ENCODE data around the gene BICC1.
A peak's percentile ranks its signal among the peaks of the same experiment; 100 is the strongest.
"Not testable (repeated sequence)": the region's sequence is repeated elsewhere in the genome, so short reads cannot be mapped to it uniquely, and the experiment has no call there.

Gene BICC1

DNA sequence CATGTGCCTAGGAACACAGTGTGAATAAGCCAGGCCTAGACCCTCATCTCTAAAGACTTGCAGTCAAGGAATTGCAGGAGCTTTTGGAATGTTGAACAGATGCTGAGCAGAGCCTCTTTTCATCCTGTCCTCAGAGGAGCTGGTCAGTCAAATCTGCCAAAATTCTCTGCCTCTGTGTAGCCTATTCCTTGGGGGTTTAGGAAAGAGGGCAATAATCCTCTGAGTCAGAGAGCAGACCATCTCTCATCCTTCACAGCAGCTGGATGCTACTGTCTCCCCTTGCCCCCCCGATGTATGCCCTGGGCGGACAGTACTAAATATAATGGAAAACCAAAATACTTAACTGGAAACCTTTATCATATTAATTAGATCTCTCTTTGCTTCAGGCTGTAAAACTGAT, 52.6 kb downstream of the BICC1 start:
- DNase-seq: no peak

DNA sequence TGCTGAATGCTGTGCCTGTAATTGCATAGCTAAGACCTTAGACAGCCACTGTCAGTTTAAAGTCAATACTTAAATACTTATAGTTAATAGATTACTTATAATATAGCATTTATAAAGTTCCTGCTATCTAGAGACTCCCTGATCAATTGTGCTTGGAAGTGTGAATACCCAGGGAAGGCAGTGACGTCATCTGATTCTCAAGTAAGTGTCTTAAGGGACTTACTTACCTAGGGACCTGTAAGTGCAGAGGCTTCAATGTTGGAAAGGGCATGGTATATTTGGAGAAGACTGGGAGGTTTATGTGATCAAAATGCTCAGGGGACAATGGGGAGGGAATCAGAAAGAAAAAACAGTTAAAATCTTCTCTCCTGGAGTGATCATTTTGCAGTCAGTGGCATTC, 55.0 kb downstream of the BICC1 start:
- DNase-seq: no peak

DNA sequence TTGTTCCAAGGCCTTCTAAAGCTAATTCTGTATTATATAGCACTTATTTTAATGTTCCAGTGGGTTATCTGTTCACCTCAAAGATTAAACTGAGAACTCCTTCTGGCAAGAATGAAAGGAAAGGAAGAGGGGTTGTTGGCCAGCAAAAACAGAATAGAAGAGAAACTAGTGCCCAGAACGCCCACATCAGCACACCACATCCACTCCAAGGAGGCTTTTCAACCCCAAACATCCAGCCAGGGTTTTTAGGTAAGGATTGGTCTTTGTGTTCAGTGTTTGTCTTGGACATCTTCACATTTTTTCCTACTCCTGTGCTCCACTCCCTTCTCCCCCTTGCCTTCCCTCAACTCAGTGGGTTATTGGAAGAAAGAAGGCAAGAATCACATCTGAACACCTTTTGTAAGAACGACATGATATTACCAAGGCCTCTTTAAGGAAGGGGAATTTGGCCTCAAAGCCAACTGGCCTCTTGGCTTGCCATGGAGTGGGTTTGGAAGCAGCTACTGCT, 55.8 kb downstream of the BICC1 start:
- no peak for DNase-seq

DNA sequence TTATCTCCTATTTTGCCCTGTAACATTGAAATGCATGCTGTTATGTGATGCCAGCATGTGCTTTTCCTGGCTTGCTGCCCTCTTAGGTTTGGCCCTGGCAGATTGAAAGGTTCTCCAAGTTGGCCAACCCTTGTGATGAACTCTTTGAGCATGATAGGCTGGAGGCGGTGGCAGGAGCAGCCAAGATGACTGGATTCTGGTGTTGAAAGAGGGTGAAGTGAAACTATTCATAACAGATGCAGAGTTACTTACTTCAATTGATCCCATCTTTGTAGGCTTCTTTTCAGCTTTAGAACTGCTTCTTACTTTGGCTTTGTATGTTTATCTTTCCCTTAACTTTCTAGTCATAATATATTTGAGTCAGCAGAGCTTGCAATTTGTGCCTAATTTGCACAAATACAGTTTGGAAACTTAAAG, 57.6 kb downstream of the BICC1 start:
- DNase-seq: no peak

DNA sequence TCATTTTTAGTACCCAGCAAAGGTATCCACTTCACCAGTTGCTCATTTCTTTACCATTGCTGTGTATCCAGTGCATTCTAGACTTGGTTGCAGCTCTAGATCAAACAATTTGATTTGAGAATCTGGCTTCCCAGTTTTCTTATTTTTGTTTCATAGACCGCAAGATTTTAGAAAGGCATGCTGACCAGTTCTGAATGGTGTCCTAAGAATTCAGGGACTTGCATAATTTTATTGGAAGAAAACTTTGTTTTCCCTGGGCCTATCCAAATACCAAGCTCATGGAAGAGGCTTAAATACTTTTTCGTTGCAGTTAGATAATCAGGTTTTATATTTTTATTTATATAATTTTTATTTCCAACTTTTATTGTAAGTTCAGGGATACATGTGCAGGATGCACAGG, 58.3 kb downstream of the BICC1 start:
- no peak for DNase-seq

DNA sequence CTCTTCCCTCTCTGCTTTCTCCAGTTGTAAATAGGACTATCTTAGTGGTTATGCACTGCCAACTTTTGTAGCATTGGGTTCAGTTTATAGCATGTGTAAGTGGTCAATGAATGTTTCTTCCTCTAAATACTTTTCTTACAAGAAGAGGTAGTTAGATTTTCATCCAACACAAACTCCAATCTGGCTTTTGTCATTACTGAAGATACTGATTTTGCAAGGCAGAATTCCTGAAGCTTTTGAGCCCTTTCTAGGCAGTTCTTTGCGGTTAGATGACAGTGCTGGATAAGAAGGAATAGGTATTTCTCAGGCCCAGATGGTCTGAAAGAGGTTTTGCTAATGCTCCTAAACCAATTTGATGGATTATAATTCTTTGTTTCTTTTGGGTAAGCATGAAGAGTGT, 60.5 kb downstream of the BICC1 start:
- DNase-seq: no peak

DNA sequence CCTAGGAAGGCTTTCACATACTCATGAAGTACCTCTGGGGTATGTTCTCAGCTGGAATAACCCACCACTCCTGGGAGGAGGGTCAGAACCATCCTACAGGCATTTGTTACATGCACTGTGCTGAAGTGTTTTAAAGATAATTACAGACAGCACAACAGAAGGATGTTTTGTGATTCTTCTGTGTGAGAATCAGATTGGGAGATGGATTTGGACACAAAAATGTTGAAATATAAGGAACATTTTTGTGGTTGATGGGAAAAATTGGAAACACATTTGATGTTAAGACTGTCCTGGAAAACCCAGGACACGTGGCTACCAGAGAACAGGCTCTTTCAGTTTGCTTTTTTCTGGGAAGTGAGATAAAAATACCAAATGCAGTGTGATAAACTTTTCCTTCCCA, 61.4 kb downstream of the BICC1 start:
- DNase-seq: no peak

DNA sequence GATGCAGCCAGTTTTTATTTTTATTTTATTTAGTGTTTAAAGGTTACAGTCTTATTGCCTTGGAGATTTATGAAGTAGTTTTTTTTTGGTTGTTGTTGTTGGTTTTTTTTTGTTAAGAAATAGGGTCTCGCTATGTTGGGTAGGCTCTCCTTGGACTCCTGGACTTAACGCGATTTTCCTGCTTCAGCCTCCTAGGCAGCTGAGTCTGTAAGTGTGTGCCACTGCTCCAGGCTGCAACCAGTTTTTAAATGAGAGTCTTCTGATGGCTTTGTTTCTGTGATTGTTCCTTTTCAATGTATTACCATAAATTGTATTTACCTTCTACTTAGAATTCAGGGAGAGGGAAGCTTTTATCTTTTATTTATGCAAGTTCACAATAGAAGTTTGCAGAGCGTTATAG, 62.8 kb downstream of the BICC1 start:
- no peak for DNase-seq

DNA sequence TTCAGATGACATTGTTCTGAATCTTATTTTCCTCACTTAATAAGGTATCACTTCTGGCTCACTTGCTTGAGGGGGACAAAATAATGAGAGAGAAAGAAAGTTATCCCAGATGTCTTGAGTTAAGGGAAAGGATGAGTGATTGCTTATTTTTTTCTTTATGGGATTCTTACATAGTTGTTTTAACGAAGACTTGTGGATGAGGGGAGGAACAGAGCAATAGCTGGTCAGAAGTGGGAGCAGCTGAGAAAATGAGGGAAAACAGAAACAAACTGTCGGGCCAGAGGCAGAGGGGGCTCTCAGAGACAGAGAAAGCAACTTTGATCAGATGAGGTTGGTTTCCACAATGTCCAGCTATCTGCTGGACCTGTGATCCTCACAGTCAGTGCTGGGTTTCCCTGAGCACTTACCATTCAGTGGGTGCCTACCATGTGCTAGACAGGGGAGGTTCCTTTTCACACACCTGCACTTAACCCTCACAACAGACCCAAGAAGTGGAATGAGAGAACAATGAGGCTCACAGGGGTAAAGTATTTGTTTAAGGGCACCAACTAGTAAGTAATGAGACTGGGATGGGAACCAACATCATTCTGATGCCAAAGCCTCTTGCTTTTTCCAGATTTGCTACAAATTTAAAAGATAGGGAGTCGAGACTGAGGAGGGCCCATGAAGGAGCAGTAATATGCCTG, 64.2 kb downstream of the BICC1 start:
- no peak for DNase-seq

DNA sequence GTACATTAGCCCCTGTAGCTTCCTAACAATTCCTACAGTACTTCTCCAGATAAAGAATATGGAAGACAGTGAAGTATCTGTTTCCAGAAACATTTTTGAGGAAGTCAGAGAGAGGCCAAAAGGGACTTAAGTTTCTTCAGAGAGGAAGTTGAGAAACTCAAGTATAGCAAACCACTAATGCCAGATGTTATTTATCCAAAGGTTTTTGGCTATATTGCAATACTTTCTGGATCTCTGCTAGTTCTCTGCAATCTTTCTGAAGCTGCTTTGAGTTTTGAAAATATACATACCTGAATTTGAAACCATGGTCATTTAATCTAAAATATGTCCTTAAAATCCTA, 64.7 kb downstream of the BICC1 start:
- peak; percentile 73 for DNase-seq

DNA sequence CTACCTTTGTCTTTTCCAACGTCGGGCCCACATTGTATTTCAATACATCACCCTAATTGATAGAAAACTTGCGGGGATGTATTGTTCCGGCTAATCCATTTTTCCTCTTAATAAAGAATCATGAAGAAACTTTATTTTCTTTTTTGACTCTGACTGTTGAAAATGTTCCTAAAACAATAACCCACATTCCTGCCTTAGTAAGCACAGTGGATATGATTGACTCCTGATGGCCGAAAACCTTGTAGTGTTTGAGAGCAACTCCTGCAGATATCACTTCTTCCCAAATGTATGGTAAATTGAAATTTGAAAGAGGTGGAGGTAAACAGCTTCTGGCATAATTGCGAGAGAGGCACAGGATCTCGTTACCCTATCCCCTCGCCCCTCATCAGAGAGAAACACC, 65.7 kb downstream of the BICC1 start:
- DNase-seq: no peak

DNA sequence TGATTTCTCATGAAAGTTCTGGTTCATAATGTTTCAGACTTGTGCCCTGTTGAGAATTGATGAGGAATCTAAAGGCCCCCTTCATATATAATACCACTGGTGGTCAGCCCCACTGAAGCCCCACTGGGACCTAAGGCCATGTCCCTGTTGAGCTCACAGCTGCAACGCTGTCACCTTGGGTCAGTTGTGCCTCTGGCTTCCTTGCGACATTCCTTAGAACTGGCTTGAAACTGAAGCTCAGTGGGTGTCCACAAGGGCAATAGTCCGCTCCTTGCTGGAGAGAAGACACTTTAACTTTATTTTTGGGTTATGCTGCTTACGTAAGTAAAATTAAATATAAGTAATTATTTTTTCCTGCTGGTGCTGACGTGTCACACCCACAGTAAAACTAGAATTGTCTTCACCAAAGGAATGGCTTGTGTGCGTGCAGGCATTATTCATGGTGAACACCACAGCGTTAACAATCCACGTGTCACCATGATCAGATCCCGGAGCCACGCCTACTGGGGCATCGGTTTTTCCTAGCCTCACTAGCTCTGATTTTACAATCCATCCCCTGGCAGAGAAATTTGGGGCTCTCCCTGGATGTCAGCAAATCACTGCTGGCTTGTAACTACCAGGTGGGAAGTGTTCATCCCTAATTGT, 66.5 kb downstream of the BICC1 start:
- no peak for DNase-seq

DNA sequence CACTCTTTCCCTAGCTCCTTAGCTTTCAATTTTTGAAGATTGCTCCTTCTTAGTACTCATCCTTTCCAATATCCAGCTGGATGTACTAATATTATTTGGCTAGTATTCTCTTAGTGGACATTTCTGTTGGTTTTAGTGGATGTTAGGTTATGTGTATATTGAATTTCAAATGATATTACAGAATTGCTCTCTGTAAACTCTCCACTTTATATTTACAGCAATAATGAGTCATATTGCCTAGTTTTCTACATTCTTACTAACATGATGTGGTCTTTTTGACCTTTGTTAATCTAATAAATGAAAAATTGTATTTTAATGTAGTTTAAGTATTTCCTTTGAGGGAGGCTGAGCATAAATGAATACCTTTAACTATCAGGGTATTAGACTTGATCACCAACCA, 69.4 kb downstream of the BICC1 start:
- DNase-seq: no peak

DNA sequence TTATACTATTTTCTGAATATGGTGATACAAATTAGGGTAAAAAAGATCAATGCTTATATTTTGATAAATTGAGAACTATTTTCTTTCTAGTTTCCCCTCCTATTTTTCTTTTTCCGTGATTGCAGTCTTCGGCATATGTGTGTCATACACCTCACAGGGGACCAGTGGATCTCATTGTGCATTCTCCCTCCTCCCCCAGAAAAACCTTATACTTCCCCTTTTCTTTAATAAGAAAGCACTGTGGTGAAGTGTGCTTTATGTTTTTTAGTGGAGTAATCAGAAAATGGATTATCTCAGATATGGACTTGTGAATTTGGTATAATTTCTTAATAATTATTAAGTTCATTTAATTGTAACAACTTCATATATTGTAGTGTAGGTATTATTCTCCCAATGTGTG, 72.8 kb downstream of the BICC1 start:
- no peak for DNase-seq

DNA sequence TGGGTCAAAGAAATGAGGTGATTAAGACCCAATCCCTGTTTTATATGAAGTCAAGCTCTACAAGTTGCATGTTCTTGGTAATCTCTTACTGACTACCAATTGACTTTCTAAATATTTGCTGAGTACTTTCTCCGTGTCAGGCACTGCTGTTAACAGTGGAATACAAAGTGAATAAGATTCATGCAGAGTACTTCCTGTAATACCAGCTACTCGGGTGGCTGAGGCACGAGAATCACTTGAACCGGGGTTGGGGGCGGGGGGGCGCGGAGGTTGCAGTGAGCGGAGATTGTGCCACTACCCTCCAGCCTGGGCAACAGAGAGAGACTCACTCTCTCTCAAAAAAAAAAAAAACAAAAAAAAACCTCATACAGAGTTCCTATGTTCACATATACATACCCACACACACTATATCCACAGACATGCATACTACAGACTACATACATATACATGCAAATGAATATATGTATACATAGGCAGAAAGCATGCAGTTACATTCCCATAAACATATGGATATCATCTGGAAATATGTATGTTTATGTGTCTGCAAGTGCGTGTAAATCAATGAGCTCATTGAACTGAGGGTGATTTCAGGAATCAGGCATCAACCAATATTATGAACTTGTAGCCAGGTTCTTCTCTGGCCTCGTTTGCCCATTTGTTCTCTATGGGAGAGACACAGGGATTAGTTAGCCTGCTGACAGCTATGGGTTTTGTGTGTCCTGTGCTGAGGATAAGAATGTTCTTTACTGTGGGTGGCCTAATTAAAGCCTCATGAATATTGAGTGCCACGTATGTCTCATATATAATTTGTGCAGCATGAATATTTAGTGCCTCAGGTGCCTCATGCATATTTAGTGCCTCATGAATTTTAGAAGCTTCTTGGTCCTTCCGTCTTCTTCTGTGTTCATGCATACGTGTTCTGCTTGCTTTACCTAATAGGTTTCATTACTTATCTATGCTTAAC, 73.9 kb downstream of the BICC1 start:
- DNase-seq: no peak

DNA sequence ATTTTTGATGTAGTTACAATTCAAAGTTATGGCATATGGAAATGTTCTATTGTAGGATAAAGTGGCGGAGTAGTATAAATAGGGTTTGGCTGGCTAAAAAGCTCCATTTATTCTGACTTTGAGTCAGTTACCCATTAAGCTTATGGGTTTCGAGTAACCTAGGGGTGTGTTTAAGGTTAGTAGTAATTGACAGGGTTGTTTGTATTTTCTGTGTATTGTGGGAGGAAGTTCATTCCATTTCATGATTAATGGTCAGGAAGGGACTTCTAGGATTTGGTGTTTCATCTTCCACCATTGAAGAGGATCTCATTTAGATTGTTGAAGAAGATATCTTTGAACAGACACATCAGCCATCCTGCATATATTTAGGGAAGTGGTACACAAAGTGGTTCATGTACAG, 75.0 kb downstream of the BICC1 start:
- peak; percentile 49 for DNase-seq

DNA sequence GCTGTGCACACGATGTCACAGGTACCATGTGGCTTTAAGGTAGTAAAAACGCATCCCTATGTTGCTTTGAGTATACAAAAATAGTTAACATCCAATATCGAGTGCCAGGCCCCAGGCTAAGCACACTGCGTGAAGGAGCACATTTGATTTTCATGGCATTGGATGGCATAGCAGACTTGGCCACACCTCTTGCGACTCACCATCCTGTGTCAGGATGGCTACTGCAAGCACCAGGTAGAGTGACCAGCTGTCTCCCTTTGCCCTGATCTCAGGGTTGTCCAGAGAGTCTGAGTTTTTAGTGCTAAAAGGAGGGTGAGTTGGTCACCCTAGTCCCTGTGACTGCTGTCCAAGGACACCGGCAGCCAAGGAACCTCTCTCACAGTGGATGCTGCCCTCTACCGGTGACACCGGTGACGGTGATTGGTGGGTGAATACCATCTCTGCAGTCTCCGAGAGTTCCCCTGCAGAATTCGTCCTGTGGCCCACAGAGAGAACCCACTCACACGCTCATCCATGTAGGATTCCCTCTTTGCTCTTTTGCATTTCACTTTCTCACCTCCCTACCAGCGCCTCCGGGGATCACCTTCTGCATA, 76.1 kb downstream of the BICC1 start:
- DNase-seq: no peak

DNA sequence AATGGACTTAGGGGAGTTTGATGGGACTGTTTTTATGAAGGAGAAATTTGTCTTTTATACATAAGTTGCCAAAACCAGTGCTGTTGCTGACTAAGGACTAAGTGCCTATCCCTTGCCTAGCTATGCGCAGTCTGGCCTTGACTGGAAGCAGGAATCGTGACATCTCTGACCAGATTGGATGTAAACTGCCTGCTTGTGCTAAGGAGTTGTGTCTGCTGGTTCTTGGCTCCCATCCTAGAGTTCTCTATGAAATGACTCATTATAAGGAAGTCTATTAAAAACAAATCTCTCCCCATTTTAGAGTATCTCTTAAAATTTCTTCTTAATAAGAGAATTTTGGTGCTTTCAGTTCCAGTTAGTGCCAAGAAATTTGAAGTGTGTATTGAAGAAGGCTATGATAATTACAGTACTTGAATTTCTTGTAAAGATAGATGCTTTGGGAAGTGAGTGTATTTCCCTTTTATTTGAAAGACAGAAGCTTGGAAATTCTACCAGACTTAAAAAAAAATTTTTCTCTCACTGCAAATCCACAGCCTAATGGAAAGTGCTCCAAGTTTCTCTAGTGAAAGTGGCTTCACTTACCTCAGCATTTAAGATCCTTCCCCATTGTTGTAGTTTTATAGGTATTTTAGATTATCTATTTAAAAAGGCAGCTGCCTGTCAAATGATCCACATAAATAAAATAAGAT, 77.6 kb downstream of the BICC1 start:
- DNase-seq: peak; percentile 93

DNA sequence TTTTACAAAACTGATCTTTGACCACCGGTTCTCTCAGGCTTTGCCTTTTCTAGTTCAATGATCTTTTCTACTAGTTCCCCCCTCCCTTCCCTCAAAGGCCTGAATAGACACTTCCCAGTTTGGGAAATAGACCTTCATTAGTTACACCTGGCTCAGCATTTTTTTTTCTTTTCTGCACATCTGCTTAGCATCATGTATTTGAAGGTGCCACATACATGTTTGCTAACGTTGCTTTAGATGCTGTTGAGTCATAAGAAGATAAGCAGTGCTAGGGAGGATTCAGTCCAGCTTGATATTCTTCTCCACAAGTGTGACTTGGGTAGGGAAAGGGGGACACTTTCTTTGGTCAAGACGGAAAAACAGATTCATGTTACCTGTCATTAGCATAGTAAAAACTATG, 78.3 kb downstream of the BICC1 start:
- no peak for DNase-seq

DNA sequence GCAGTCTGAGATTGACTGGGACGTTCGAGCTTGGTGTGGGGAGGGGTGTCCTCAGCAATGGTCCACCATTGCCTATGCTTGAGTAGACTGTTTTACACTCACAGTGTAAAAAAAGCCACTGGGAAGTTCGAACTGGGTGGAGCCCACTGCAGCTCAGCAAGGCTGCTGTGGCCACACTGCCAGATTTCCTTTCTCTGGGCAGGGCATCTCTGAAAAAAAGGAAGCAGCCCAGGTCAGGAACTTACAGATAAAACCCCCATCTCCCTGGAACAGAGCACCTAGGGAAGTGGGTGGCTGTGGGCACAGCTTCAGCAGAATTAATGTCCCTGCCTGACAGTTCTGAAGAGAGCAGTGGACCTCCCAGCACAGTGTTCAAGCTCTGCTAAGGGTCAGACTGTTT, 80.3 kb downstream of the BICC1 start:
- DNase-seq: no peak

DNA sequence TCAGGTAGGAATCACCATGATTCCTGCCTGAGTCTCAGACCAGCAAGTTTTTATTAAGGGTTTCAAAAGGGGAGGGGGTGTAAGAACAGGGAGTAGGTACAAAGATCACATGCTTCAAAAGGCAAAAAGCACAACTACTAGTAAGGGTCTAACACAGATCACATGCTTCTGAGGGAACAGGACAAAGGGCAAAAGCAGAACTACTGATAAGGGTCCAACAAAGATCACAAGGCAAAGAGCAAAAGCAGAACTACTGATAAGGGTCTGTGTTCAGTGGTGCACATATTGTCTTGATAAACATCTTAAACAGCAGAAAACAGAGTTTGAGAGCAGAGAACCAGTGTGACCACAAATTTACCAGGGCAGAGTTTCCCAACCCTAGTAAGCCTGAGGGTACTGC, 84.5 kb downstream of the BICC1 start:
- DNase-seq: not testable (repeated sequence)

DNA sequence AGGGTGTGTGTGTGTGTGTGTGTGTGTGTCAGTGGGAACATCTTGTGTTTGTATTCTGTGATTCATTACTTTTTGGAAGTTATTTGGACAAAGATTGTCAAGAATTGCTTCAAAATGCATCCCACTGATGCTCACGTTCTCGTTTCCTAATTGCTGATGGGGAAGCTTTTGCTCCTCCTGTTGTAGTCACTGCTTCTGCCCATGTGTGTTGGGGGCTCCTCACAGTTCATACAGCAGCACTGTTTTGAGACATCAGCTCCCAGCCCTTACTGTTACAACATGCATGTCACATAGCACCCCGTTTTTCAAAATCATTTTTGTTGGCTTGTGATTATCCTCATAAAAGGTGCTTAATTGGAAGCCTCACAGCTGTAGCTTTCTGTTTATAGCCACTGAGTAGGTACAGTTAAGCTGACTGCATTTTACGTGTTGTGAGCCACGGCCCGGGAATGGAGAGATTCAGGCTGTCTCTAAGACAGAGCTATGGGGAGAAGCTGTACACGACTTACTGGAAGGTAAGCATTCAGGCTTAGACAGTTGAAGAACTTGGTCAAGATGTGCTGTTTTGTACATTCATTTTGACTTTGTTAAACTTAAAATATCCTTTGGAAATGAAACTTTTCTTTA, 87.4 kb downstream of the BICC1 start:
- no peak for DNase-seq
